A673 (cell line): ENCODE data around the gene DUSP3. TPM values are rescaled to one million over a fixed set of nuclear protein-coding genes. Genes with fewer than 3 reads are reported as not detected.

Source experiments
- BruUV-seq: library from RNA; stranded (reverse); fragments of 400-500 nt; replicated peaks from 2 replicates; lab custom pipeline; 2021; lab: Mats Ljungman, UMichigan
- CTCF ChIA-PET: fragments of 300-600 bp; sonication (Branson Sonifier 250); formaldehyde crosslinking; loops from one replicate; lab custom pipeline; 2022; ENCODE audit warnings: antibody characterized with exemption; lab: Charles Lee
- POLR2A ChIA-PET: fragments of 300-600 bp; sonication (Branson Sonifier 250); formaldehyde crosslinking; loops from one replicate; lab custom pipeline; 2022; ENCODE audit warnings: antibody characterized with exemption; ENCODE audit not compliant: low non-redundant PET; lab: Charles Lee
- DNase-seq: peaks from one replicate; pipeline ENCODE4 v3.0.0-alpha.2; 2015; ENCODE audit warnings: low spot score
- H3K27ac ChIP-seq: fragments of 200-600 bp; sonication (generic); 2 replicates; pipeline ENCODE4 v1.5.1; 2016; ENCODE audit warnings: mixed run types, low read depth, mild to moderate bottlenecking, mixed read lengths, antibody characterized with exemption, low read length; ENCODE audit not compliant: poor library complexity, severe bottlenecking
- H3K27me3 ChIP-seq: fragments of 200-600 bp; sonication (generic); replicated peaks from 2 replicates; pipeline ENCODE4 v1.6.1; 2017; ENCODE audit warnings: mixed run types, low read depth, mild to moderate bottlenecking, mixed read lengths, antibody characterized with exemption, low read length; ENCODE audit not compliant: insufficient read depth, poor library complexity
- H3K36me3 ChIP-seq: fragments of 200-600 bp; sonication (generic); 2 replicates; pipeline ENCODE4 v1.6.1; 2016; ENCODE audit warnings: mixed run types, mild to moderate bottlenecking, mixed read lengths, antibody characterized with exemption, low read length; ENCODE audit not compliant: insufficient read depth, poor library complexity, severe bottlenecking
- H3K4me1 ChIP-seq: fragments of 200-600 bp; sonication (generic); 2 replicates; pipeline ENCODE4 v1.6.1; 2017; ENCODE audit warnings: mixed run types, mild to moderate bottlenecking, mixed read lengths, antibody characterized with exemption, low read length; ENCODE audit not compliant: insufficient read depth, poor library complexity, severe bottlenecking
- H3K4me3 ChIP-seq: fragments of 200-600 bp; sonication (generic); 2 replicates; pipeline ENCODE4 v1.5.1; 2016; ENCODE audit warnings: low read depth, mixed run types, mild to moderate bottlenecking, mixed read lengths, low read length; ENCODE audit not compliant: poor library complexity, severe bottlenecking
- H3K9me3 ChIP-seq: fragments of 200-600 bp; sonication (generic); 2 replicates; pipeline ENCODE4 v1.6.1; 2016; ENCODE audit warnings: mixed run types, low read depth, mild to moderate bottlenecking, mixed read lengths, antibody characterized with exemption, low read length; ENCODE audit not compliant: poor library complexity, severe bottlenecking
- EZH2 ChIP-seq: fragments of 200-600 bp; sonication (generic); IDR thresholded peaks from 2 replicates; pipeline ENCODE4 v1.6.1; 2017; ENCODE audit warnings: borderline replicate concordance, low read depth, mild to moderate bottlenecking, mixed read lengths, antibody characterized with exemption, low read length; ENCODE audit not compliant: poor library complexity, severe bottlenecking
- intact Hi-C: fragments of 100-400 bp; cut with micrococcal nuclease; formaldehyde crosslinking; loops from one replicate; pipeline ENCODE4 v1.10.0; 2022; ENCODE audit not compliant: unreplicated experiment
- total RNA-seq: library from RNA; stranded (reverse); gene quantifications from 2 replicates; pipeline ENCODE4 v1.2.3, GENCODE V29; 2021
- TF ChIP-seq, protein P1 (sequence below): fragments of 300-800, 200-600 bp; sonication (generic); conservative IDR thresholded peaks from 2 replicates; pipeline ENCODE4 v1.5.1; 2017; ENCODE audit warnings: low read depth, mild to moderate bottlenecking, antibody characterized with exemption, low read length, moderate library complexity, mixed read lengths

Gene DUSP3
- total RNA-seq, 1 experiment from 2014 or later = 22.9 TPM

DNA sequence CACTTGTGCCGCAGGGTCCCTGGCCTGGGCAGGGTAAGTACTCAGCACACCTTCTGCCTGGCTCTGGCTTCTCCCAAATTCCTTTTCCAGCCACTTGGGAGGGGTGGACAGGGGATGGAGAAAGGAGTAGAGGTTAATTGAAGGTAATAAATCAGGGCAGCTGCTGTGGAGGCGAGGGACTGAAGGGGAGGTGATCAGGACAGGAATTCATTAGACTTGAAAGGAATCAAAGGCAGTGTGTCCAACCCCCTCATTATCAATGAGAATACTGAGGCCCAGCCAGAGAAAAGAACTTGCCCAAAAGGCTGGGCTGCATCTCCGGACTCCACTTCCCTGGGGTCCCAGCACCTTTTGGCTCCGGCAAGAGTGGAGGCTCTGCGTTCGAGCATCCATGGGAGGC lies 22.6 kb downstream of the DUSP3 start:
- Histone ChIP-seq H3K9me3 (no peaks in the 10 kb centered on the region), H3K4me1 (no peaks in the 10 kb centered on the region), H3K27ac (no peak overlapping the region), H3K36me3 (no peaks in the 10 kb centered on the region), H3K27me3 (no peaks in the 10 kb centered on the region), H3K4me3 (no peak overlapping the region)
- TF ChIP-seq, protein P1, sequence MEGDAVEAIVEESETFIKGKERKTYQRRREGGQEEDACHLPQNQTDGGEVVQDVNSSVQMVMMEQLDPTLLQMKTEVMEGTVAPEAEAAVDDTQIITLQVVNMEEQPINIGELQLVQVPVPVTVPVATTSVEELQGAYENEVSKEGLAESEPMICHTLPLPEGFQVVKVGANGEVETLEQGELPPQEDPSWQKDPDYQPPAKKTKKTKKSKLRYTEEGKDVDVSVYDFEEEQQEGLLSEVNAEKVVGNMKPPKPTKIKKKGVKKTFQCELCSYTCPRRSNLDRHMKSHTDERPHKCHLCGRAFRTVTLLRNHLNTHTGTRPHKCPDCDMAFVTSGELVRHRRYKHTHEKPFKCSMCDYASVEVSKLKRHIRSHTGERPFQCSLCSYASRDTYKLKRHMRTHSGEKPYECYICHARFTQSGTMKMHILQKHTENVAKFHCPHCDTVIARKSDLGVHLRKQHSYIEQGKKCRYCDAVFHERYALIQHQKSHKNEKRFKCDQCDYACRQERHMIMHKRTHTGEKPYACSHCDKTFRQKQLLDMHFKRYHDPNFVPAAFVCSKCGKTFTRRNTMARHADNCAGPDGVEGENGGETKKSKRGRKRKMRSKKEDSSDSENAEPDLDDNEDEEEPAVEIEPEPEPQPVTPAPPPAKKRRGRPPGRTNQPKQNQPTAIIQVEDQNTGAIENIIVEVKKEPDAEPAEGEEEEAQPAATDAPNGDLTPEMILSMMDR = no peak
- no peak for TF ChIP-seq EZH2
- POLR2A ChIA-PET = no interaction called here
- BruUV-seq = no TSS peak
- intact Hi-C loops = no loop called here
- no peak for DNase-seq
- CTCF ChIA-PET = no interaction called here

DNA sequence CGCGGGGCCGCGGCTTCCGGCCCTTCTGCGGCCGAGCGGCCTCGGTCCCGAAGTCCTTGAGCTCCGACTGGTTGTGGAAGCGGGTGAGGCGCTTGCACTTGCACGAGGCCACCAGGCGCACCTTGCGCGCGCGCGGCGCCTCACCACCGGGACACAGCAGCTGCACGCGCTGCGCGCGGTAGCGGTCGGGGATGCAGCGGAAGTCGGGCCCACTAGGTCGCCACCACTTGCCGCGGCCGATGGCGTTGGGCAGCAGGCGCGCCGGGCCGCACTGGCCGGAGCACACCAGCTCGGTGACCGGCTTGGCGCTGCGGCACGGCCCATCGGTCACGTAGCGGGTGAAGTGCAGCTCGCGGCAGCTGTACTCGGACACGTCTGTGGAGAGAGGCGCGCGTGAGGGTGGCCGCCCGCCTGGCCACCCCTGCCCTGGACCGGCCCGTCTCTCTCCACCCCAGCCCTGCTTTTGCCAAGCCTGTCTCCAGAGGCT lies 23.3 kb downstream of the DUSP3 start:
- Histone ChIP-seq H3K4me3 (no peak overlapping the region), H3K27ac (no peak overlapping the region), H3K4me1 (no peaks in the 10 kb centered on the region), H3K36me3 (no peaks in the 10 kb centered on the region), H3K27me3 (no peaks in the 10 kb centered on the region), H3K9me3 (no peaks in the 10 kb centered on the region)
- peak; percentile 8 for DNase-seq
- intact Hi-C loops = no loop called here
- TF ChIP-seq, protein P1 = no peak
- TF ChIP-seq EZH2 = no peak
- no TSS peak for BruUV-seq
- ChIA-PET CTCF (no interaction called here), POLR2A (interaction anchor here (0.6 kb wide), 1 partner anchor 351 kb away, joined by 3 read pairs; no protein-coding TSS in a partner anchor)

DNA sequence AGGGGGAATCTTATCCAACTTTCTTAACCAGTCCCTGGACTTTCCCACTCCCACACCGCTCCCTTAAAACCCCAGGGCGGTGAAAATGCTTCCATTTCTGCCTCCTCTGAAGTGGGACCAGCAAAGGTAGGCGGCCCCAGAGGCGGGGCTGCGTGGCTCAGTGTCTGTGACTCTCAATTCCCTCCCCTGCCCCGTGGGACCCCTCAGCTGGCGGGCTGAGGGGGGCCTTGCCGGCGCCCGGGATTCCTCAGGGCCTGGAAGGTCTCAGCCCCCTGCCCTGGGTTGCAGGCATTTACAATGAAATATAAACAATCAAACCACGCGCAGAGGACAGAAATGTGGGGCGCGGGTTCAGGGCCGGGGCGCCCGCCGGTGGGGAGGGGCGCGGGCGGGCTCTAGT lies 23.8 kb downstream of the DUSP3 start:
- CTCF ChIA-PET = no interaction called here
- no peaks in the 10 kb centered on the region for H3K9me3 ChIP-seq
- no TSS peak for BruUV-seq
- no peak overlapping the region for H3K4me3 ChIP-seq
- POLR2A ChIA-PET = interaction anchor here (0.6 kb wide), 1 partner anchor 351 kb away, joined by 3 read pairs; no protein-coding TSS in a partner anchor
- H3K36me3 ChIP-seq = no peaks in the 10 kb centered on the region
- H3K27ac ChIP-seq = no peak overlapping the region
- TF ChIP-seq, protein P1 = no peak
- TF ChIP-seq EZH2 = no peak
- no peaks in the 10 kb centered on the region for H3K4me1 ChIP-seq
- DNase-seq = no peak
- intact Hi-C loops = no loop called here
- H3K27me3 ChIP-seq = no peaks in the 10 kb centered on the region
